Neural progenitor cell (in vitro differentiated cells): ENCODE measurements around the gene BEGAIN.

Experiments
- CTCF ChIP-seq: fragments of 200-600 bp; sonication (generic); IDR thresholded peaks from 2 replicates; pipeline ENCODE4 v1.5.1; 2017; ENCODE audit warnings: antibody characterized with exemption, mild to moderate bottlenecking
- EZH2 ChIP-seq: fragments of 200-600 bp; sonication (generic); IDR thresholded peaks from 2 replicates; pipeline ENCODE4 v1.6.1; 2017; ENCODE audit warnings: antibody characterized with exemption, mild to moderate bottlenecking, moderate library complexity
- EZH2phosphoT487 ChIP-seq: fragments of 200-600 bp; sonication (generic); IDR thresholded peaks from 2 replicates; pipeline ENCODE4 v1.6.1; 2017; ENCODE audit warnings: antibody characterized with exemption

GRCh38 chr14:100573757-100574641 is 13.2 kb downstream of the BEGAIN start:
- TF ChIP-seq CTCF (no peak), EZH2 (no peak), EZH2phosphoT487 (no peak)
